ENCODE results near the gene SLC28A1.
"Not testable (repeated sequence)": the region's sequence is repeated elsewhere in the genome, so short reads cannot be mapped to it uniquely, and the experiment has no call there.

Gene SLC28A1

DNA sequence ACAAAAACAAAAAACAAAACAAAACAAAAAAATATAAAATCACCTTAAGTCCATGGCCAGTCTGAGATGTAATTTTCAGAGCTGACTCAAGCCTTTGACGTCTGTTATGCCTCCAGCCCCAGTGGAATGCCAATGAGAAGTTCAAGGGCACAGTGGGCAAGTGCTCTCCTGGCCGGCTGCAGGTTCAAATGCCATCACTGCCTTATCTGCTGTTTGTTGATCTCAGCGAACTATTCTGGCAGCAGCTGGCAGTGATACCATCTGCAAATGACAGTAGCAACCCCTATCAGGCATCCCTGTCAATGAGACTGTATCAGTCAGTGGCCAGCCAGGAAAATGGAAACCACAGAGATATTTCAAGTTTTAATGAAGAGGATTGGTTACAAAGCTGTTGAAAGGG is 86.4 kb downstream of the SLC28A1 start:
- DNase-seq (ENCODE audit: low spot score) = no peak

DNA sequence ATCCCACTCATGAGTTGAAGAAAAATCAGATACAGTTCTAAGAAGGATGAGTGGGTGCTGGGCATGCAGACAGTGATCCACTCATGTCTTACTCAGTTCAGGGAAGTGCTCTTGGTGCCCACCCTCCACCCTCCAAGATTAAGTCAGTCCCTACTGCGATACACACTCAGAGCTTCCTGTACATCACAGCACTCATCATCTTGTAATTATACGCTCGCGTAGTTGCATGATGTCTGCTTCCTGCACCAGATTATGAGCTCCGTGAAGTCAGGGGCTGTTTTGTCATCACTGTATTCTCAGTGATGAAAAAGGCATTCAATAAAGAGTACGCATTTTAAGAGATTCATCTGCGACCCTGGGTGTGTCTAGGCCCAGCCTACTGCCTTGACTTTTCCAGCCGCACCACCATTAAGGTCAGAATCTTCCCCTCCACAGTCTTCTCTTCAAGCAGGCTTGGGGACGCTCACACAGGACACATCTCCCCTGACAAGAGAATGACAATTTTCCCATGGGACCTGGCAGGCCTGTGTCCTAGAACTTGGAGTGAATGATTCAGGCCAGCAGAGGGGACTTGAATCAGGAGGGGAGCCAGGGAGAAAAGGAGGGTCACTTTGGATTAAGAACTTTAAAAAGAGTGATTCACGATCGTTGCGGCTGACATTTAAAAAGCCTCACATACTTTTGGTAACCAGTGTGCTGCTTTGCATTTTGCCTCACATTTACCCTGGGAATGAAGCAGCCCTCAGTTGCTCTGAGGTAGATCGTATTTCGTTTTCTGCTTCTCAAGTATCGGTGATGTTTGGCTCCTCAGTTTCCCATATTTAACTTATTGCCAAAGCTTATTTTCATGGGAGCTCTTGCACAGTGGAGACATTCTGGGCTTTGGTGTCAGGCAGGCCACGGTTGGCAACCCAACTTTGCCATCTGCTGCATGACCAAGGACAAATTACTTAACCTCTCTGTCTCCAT is 89.3 kb downstream of the SLC28A1 start:
- peak; percentile 25 for DNase-seq (ENCODE audit: low spot score)

DNA sequence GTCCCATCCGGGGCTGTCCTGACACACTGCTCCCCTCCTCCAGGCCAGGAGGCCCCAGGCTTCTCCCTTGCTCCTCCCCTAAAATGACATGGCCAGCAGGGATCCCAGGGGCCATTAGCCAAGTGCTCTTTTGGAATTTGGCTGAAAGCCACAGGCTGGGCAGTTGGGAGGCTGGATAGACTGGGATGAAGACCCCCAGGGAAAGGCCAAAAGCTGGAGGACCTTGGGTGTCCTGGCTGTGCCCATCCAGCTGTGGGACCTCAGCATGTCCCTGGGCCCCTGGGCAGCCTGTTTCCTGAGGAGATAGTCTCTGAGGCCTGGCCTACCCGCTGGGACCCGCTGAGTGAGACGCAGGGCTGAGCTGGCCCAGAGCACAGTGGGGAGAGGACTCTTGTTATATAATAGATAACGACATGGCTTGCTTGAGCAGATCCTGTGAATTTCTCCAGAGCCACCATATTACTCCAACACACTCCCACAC is 91.4 kb downstream of the SLC28A1 start:
- no peak for DNase-seq (ENCODE audit: low spot score)

DNA sequence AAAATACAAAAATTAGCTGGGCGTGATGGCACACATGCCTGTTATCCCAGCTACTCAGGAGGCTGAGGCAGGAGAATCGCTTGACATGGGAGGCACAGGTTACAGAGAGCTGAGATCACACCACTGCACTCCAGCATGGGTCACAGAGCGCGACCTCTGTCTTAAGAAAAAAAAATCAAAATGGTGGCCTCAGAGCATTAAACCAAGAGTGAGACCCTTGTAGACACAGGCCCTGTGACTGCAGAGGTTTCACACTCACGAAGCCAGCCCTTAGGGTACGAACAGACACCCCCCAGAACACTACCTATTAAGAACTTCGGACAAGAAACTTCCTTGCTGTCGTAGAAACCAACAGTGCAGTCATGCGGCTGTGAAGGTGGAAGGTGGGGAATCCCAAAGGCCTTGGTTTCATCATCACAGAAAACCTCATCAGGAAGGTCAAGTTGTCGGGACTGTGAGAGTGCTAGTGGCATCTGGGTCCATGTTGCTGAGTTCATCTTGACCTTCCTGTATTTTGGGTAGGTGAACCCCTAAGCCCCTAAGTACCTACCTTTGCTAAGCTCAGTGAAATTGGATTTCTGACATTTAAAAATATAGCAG is 92.4 kb downstream of the SLC28A1 start:
- DNase-seq (ENCODE audit: low spot score) = no peak

DNA sequence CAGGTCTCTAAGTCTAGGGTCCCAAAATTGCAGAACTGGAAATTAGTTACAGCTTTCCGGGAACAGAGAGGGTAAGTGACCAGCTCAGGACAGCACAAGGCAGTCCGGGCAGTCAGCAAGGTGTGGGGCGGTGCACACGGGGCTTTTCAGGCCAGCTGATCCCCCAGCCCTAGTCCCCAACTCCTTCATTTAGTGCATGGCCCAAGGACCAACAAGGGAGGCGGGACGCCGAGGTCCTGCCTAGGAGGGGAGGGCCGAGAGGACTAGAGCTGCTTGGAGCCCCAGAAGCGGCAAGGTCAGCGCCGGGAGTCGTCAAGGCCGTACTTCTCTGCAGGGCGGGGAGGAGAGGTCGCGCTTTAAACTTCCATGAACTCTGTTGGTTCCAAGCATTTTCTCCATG is 95.2 kb downstream of the SLC28A1 start:
- DNase-seq (ENCODE audit: low spot score) = peak; percentile 51

DNA sequence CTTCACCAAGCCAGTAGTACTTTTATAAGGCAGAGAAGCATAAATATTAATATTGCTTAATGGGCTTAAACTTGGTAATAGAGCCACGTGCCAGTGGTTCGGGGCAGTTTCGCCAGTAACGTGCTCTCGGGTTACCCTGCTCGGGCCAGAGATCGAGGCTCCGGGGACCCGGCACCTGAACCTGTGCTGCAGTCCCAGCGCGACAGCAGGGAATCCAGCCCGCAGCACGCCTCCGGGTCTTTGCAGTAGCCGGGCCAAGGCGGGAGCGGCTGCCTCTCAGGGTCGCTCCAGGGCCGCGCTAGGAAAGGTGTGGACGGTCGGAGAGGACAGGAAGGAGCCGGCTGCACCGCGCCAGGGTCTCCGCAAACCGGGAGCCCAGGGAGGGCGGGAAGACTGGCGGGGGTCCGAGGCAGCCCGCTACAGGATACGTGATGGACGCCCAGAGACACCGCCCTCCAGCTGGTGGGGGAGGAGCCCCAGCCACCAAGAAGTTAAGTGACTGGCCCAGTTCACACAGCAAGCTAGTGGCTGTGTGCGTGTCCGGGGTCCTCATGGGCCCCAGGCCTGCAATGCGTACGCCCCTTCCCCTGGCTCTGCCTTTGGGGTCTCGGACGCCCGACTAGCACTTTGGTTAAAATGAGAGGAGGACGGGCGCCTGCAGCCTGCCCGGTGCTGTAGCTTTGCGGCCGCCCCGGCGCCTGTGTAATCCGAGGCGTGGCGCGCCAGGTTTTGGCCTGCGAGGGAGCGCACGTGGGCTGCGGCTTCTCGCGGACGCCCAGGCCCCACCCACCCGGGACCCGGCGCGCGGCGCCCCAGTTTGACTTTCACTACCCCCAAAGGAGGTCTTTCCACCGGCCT is 96.0 kb downstream of the SLC28A1 start:
- peak; percentile 93 for DNase-seq (ENCODE audit: low spot score)

DNA sequence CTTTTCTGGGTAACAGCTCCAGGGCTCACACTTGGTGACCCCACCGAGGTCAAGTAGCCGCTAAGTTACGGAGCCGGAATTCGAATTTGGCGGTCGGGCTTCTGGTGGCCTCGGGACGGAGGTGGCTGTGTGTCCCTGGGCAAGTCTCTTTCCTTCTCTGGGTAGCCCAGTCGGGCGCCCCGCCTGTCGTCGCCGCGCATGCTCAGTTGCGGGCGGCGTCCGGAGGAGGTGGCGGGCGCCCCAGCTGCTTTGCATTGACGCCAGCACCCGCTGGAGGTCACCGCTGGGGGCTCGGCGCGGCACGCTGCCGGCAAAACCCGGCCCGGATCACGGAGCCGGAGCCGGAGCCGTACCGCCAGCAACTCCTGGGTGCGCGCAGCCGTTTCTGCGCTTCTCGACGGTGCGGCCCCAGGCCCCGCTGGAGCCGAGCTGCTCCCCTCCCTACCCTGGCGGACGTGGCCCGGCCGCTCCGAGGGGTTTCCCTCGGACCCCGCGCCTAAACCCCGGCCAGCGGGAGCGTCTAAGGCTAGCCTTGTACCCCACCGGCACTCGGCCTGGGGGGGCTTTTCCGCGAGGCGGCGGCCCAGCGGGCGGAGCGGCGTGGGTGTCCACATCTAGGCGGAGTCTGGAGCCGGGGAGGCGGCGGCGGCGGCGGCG is 96.7 kb downstream of the SLC28A1 start:
- peak; percentile 95 for DNase-seq (ENCODE audit: low spot score)

DNA sequence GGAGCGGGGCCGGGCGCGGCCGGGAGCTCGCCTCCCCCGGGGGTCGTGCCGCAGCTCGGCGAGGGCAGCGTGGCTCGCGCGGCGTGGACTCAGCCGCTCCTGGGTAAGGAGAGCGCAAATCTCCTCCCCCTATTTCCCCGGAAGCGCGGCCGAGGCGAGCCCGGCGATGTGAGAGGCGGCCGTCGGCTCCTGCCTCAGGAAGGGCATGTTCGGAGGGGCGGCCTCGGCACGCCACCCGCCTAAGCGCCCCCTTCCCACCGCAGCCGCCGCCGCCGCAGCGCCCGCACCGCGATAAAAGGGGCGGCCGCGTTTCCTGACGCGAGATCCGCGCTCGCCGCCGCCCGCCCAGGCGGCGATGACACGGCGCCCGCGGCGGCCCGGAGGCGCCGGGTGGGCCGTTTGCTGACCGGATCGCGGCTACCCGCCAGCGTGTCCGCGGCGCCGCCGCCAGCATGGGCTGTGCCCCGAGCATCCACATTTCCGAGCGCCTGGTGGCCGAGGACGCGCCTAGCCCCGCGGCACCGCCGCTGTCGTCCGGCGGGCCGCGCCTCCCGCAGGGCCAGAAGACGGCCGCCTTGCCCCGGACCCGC is 97.3 kb downstream of the SLC28A1 start, which contains the start of gene PDE8A:
Gene PDE8A, plus strand, starts transcription at position 146 of the 590 bp plus-strand sequence. Its CDS starts 307 bp downstream, at position 453.
- peak; percentile 67 for DNase-seq (ENCODE audit: low spot score)

DNA sequence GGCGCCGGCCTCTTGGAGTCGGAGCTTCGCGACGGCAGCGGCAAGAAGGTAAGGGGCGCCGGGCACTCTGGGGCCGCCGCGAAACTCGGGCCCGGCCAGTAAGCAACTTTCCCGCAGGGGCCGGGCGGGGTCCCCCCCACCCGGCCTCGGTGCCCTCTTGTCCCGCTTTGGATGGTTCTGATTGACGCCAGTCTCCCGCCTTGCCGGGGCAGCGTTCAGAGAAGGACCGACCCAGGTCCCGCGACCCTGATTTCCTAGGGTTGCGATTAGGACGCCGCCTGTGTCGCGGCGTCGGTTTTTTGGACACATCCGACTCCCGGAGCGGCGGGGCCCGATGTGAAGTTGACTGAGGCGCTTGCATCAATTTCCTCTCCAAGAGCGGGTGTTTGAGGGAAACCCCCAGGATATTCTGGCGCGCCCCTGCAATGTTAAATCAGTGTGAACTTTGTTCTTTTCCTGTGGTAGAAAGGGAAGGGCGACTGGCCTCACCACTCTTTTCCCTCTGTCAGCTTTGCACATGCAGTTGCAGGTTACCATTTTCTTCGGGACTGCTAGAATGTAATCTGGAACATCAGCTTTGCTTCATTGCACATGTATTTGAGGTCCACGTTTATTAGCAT is 97.9 kb downstream of the SLC28A1 start:
- DNase-seq (ENCODE audit: low spot score) = peak; percentile 62

DNA sequence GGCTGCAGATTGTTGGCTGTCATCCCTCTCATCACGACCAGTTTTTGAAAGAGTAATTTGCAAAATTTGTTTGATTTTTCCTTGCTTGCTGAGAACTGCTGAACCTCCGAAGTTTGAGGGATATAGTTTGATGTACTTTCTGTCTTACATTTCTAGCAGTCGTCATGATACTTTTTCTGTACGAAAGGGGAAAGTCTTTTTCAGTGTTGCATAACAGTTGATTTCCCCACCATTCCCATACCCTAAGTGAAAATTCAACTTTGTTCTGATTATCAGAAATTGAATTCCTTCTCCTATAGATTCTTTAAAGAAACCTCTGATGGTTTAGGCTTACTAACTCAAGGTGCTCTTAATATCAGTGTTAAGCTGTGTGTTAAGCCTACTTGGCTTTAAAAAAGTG is 98.8 kb downstream of the SLC28A1 start:
- DNase-seq (ENCODE audit: low spot score) = no peak

DNA sequence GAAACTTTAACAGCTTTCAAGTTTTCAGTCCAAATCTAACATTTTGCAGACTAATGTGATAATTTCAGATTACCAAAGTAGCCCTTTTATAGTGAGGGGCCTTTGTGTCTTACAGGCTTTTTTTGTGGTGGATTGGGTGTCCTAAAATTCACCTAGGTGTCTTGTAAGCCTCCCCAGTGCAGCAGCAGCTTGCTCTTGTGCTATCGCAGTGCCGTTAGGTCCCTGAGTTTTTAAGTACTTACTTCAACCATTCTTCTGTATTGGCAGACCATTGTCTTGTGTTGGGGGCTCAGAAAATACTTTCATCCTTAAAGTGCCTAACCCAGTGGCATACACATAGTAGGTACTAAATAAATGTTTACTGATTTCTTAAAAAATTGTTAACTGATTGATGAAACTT is 99.2 kb downstream of the SLC28A1 start:
- DNase-seq (ENCODE audit: low spot score) = no peak

DNA sequence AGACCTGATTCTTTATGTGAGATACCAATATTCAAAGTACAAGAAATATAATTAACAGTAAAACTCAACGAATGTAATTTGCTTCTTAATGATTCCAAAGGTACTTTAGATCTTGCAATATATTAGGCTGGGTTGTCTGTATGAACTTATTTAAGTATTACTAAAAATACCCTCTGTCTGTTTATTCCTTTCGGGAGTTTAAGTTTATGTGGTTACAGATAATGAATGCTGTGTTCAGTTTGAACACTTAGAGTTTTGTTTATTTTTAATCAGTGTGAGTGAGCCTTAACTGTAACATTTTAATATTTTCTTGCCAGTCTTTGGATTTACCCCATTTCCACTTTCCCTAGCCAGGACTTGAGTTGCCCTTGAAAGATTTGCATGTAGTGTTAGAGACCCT is 100.7 kb downstream of the SLC28A1 start:
- DNase-seq (ENCODE audit: low spot score) = no peak

DNA sequence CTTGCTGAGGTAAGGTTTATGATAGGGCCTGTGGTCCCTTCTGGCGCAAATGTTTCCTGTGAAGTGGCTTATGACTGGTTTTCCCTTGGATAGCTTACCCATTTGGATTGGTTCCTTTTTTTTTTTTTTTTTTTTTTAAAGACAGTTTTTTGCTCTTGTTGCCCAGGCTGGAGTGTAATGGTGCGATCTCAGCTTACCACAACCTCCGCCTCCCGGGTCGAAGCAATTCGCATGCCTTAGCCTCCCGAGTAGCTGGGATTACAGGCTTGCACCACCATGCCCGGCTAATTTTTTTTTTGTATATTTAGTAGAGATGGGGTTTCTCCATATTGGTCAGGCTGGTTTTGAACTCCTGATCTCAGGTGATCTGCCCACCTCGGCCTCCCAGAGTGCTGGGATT is 102.9 kb downstream of the SLC28A1 start:
- not testable (repeated sequence) for DNase-seq (ENCODE audit: low spot score)

DNA sequence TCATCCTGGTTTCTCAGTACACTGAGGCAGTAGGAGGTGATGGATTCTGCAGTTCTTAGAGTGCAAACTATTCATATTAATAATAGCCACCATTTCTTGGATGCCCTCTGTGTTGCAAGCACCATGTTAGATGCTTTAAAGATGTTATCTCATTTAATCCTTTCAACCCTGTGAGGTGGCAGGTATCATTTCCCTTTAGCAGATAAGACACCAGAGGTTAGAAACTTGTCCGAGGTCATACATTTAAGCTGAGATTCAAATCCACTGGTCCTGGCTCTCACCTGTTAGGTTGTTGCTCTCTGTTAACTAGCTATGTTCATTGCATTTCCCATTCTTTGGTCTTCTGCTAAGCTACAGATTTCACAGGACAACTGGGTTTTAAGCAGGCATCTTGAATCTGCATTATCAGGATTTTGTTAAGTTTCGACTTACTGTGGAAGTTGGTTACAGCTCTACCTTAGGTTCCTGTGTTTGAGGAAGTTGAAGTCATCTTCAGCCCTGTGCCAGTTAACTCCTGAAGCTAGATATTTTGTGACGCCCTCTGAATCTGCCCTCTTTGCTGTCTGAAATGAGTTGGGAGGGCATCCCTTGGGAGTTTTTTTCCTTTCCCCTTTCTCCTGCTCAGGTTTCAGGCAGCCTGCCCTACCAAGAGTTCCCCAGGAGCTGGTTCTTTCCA is 103.6 kb downstream of the SLC28A1 start:
- no peak for DNase-seq (ENCODE audit: low spot score)

DNA sequence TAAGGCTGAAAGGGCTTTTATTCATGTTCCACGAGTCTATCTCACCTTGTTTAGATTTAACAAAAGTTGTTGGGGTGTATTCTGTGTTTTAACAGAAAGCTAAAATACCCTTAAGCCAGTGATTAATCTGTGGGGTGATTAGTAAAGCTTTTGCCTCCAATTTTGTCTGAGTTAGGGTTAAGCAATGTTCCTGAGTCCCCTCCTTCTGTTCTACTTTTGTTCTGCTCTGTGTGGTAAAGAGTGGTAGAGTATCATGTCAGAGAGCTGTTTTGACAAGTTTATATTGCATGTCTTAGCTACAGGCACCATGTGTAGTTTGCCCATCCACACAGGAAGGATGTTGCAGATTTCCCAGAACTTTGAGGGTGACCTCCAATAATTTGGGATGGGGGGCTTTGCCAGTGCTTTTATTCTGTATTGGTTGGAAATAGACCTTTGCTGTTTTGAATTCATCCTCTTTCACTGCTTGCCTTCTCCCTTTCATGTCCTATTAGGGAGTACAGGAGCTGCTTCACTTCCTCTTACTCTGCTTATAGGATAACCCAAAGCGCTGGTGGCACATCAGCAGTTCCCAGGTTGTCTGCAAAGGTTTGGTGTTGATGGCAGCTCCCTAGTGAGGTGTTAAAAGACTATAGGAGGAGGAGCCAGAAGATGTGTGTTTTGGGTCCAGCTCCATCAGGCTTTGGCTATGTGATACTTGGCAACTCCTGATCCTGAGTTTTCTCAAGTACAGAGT is 104.6 kb downstream of the SLC28A1 start:
- no peak for DNase-seq (ENCODE audit: low spot score)

DNA sequence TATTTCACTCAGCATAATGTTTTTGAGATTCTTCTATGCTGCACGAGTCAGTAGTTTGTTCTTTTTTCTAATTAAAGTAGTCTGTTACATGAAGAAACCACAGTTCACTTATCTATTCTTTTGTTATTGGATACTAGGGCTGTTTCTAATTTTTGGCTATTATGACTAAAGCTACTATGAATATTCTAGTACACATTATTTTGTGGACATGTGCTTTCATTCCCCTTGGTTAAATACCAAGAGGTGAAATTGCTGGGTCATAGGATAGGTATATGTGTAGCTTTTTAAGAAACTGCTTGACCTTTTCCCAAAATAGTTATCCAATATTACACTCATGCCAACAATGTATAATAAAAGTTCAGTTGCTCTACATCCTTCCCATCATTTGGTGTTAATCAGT is 106.0 kb downstream of the SLC28A1 start:
- no peak for DNase-seq (ENCODE audit: low spot score)

DNA sequence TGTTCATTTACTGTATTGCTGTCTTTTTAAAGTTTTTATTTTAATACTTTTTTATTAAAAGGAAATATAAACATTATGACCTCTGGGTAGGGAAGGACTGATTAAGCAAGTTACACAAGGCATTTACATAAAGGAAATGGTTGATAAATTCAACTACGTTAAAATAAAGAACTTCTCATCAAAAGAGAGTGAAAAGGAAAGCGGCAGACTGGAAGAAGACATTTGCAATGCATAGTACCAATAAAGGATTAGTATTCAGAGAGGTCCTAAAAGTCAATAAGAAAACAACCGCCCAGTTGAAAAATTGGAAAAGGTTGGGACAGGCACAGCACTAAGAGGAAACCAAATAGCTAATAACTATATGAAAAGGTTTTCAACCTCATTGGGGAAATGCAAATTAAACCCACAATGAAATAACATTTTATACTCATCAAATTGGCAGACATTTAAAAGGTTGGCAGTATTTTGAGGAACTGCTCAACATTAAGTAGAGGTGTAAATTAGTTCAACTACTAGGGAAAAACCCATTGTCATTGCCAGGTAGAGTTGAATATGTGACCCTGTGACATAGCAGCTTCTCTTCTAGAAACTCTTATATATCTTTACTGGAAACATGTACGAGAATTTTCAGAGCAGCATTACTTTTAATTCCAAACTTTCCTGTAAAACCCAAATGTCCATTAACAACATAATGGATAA is 106.7 kb downstream of the SLC28A1 start:
- no peak for DNase-seq (ENCODE audit: low spot score)

DNA sequence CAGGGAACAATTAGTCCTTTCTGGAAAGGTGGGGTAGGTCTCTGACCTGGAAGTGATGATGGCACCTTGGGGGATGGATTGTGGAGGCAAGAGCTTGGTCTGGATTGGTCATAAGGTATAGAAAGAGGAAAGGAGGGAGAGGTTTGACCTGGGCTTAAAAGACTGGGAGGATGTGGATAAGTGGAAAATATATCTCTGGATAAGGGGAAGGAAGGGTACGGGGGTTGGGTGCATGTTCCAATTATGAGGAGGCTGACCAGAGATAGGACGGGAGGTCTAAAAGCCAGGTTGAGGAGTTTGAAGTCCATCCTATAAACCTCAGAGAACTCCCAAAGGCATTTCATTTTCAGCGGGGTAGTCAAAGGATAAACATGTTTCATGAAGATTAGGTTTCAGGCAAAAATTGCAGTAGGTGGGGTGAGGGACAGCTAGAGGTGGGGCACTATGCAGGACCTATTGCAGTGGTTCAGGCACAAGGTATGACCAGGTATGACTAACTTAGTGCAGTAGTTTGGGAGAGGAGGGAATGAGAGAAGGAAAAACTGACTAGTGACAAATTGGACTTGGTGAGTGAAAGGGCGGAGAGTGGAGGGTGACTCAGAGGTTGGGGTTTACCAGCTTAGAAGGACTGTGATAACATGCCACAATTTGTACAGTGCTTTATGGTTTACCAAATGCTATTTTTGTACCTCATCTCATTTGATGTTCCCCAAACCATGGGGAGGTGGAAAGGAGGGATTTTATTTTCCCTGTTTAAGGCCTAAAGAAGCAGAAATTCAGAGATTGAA is 107.9 kb downstream of the SLC28A1 start:
- no peak for DNase-seq (ENCODE audit: low spot score)

All from ecto neural progenitor cell (in vitro differentiated cells).